ENCODE results near the gene MCFD2. TPM values are rescaled to one million over a fixed set of nuclear protein-coding genes. Genes with fewer than 3 reads are reported as not detected.

Gene MCFD2
- total and polyA plus RNA-seq, 2 donors (not counting 1 experiment from before 2014, with no cell fraction given), result 31.6 to 53.3 TPM

- H4K20me1 ChIP-seq (ENCODE audit: control insufficient read depth, insufficient read depth, low read length, poor library complexity, severe bottlenecking), result no peaks in the 10 kb centered on the region
- no peak overlapping the region for H3K4me3 Mint-ChIP-seq
- H3K36me3 ChIP-seq (replicated peaks in 1 of 2; ENCODE audit: control extremely low read depth in 1 of 2, control insufficient read depth in 1 of 2, extremely low read depth in 1 of 2, insufficient read depth in 2 of 2, low read length in 1 of 2), result no peaks in the 10 kb centered on the region
- no peaks in the 10 kb centered on the region for H3K79me2 ChIP-seq (ENCODE audit: control insufficient read depth, insufficient read depth, low read length)
- peaks cover 4% of the 10 kb centered on the region for H3K27me3 Mint-ChIP-seq
- no peaks in the 10 kb centered on the region for H3K9me3 Mint-ChIP-seq (ENCODE audit: insufficient read depth)
- no peak overlapping the region for H3K27ac ChIP-seq (ENCODE audit: low read length in 2 of 2)
- no peaks in the 10 kb centered on the region for H3K4me1 ChIP-seq (ENCODE audit: control insufficient read depth in 2 of 2, insufficient read depth in 2 of 2, low read length in 2 of 2)
- no peak overlapping the region for H2AFZ ChIP-seq (ENCODE audit: insufficient read depth, low read depth, low read length, poor library complexity, severe bottlenecking)
- TF ChIP-seq, protein P1, sequence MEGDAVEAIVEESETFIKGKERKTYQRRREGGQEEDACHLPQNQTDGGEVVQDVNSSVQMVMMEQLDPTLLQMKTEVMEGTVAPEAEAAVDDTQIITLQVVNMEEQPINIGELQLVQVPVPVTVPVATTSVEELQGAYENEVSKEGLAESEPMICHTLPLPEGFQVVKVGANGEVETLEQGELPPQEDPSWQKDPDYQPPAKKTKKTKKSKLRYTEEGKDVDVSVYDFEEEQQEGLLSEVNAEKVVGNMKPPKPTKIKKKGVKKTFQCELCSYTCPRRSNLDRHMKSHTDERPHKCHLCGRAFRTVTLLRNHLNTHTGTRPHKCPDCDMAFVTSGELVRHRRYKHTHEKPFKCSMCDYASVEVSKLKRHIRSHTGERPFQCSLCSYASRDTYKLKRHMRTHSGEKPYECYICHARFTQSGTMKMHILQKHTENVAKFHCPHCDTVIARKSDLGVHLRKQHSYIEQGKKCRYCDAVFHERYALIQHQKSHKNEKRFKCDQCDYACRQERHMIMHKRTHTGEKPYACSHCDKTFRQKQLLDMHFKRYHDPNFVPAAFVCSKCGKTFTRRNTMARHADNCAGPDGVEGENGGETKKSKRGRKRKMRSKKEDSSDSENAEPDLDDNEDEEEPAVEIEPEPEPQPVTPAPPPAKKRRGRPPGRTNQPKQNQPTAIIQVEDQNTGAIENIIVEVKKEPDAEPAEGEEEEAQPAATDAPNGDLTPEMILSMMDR (IDR thresholded peaks at IDR 0.05), result no peak
- no peak for TF ChIP-seq EZH2 (IDR thresholded peaks at IDR 0.05; ENCODE audit: borderline replicate concordance, insufficient read depth, low read depth, low read length, poor library complexity, severe bottlenecking)
- no peaks in the 10 kb centered on the region for H3K9me3 ChIP-seq (ENCODE audit: control extremely low read depth in 1 of 3, control insufficient read depth in 2 of 3, insufficient read depth in 1 of 3, low read length in 2 of 3)
- ChIA-PET POLR2A (no interaction called here), CTCF (interaction anchor here (0.6 to 4.6 kb wide), 9 partner anchors 9 to 420 kb away, joined by 3 to 22 read pairs (median 3); no protein-coding TSS in a partner anchor)
- no peak overlapping the region for H3K4me2 ChIP-seq (replicated peaks; ENCODE audit: low read depth, low read length, poor library complexity, severe bottlenecking)
- WGBS (ENCODE audit: insufficient coverage), result 100% methylated on average over 2 of the region's 2 CpGs
- no peak overlapping the region for H3K27ac Mint-ChIP-seq
- DNase-seq (no peak), ATAC-seq (ENCODE audit: low read depth) (no peak)
- intact Hi-C loops (cut with micrococcal nuclease), result loop anchor here (5.0 kb wide), 4 partner anchors 230 to 1905 kb away; no protein-coding TSS in a partner anchor
- no peak overlapping the region for H3K9ac ChIP-seq (ENCODE audit: low read length)
- H3K4me1 Mint-ChIP-seq, result no peaks in the 10 kb centered on the region
- peaks cover 0 to 2% (median 0%) of the 10 kb centered on the region in 4 experiments for H3K27me3 ChIP-seq (replicated peaks in 1 of 4; ENCODE audit: control extremely low read depth in 1 of 4, control insufficient read depth in 3 of 4, insufficient read depth in 4 of 4, low read length in 3 of 4)
- H3K4me3 ChIP-seq (ENCODE audit: control extremely low read depth in 1 of 5, extremely low read depth in 1 of 5, insufficient read depth in 1 of 5, low read depth in 2 of 5, low read length in 4 of 5), result no peak overlapping the region
Observed at GRCh38 chr2:46887028-46887885, 28.3 kb downstream of the MCFD2 start.

All from B cell (primary cell).